ENCODE data around the gene DMD. TPM values are rescaled to one million over a fixed set of nuclear protein-coding genes. Genes with fewer than 3 reads are reported as not detected.

DMD gene
- total RNA-seq, 1 donor from 2014 or later, result 143 TPM

- TF ChIP-seq CTCF (IDR thresholded peaks at IDR 0.05; ENCODE audit: borderline replicate concordance), result no peak
- no peaks in the 10 kb centered on the region for H3K4me1 ChIP-seq
- no peaks in the 10 kb centered on the region for H3K36me3 ChIP-seq
- no peak for DNase-seq
- H3K27me3 ChIP-seq (ENCODE audit: low read depth), result no peaks in the 10 kb centered on the region
- no peak overlapping the region for H3K4me3 ChIP-seq
- H3K9me3 ChIP-seq (replicated peaks), result no peaks in the 10 kb centered on the region
- intact Hi-C loops (cut with micrococcal nuclease), result no loop called here
- no peak overlapping the region for H3K27ac ChIP-seq (replicated peaks)
Observed at GRCh38 chrX:31114858-31115257, 2096.5 kb downstream of the DMD start.

DNA sequence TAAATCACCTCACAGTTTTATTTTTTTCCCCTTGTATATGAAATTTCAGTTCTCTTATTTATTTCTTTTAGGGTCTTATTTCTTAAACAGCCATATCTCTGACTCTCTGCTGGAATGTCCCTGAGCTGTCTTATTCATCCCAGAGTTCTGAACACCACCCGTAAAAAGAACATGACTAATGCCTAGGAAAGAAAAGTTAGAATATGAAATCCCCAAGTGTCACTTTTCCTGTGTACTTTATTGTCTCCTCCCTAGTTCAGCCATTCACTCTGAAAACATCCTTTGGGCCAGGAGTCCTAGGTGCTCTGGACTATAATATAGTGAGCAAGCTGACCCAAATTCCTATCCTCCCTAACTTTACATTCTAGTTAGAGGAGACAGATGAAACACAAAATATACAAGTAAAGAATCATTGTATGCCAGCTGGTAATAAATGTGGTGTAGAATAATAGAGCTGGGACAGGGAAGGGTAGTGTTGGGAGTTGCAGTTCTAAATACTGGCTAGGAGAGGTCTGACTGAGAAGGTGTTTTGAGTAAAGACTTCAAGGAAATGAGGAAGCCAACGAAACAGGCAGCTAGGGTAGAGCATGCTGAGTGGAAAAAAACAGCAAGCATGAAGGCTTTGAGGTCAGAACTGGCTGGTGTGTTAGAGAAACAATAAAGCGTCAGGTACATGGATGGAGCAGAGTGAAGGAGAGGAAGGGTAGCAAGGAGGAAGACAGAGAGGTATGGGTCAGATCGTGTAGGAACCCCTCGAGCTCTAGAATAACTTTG lies 2098.9 kb downstream of the DMD start:
- no peak overlapping the region for H3K27ac ChIP-seq (replicated peaks)
- no peak for DNase-seq
- no peaks in the 10 kb centered on the region for H3K27me3 ChIP-seq (ENCODE audit: low read depth)
- no peaks in the 10 kb centered on the region for H3K36me3 ChIP-seq
- no peak overlapping the region for H3K4me3 ChIP-seq
- no peaks in the 10 kb centered on the region for H3K4me1 ChIP-seq
- no peak for TF ChIP-seq CTCF (IDR thresholded peaks at IDR 0.05; ENCODE audit: borderline replicate concordance)
- no peaks in the 10 kb centered on the region for H3K9me3 ChIP-seq (replicated peaks)
- intact Hi-C loops (cut with micrococcal nuclease), result no loop called here

GRCh38 chrX:31110657-31111056 lies 2100.7 kb downstream of the DMD start:
- TF ChIP-seq CTCF (IDR thresholded peaks at IDR 0.05; ENCODE audit: borderline replicate concordance), result no peak
- no peaks in the 10 kb centered on the region for H3K27me3 ChIP-seq (ENCODE audit: low read depth)
- H3K4me1 ChIP-seq, result no peaks in the 10 kb centered on the region
- no peak overlapping the region for H3K4me3 ChIP-seq
- intact Hi-C loops (cut with micrococcal nuclease), result no loop called here
- no peak for DNase-seq
- no peak overlapping the region for H3K27ac ChIP-seq (replicated peaks)
- H3K9me3 ChIP-seq (replicated peaks), result no peaks in the 10 kb centered on the region
- H3K36me3 ChIP-seq, result no peaks in the 10 kb centered on the region

GRCh38 chrX:31099536-31100090 lies 2111.7 kb downstream of the DMD start:
- DNase-seq, result no peak
- TF ChIP-seq CTCF (IDR thresholded peaks at IDR 0.05; ENCODE audit: borderline replicate concordance), result no peak
- H3K4me3 ChIP-seq, result no peak overlapping the region
- H3K27ac ChIP-seq (replicated peaks), result no peak overlapping the region
- H3K36me3 ChIP-seq, result no peaks in the 10 kb centered on the region
- intact Hi-C loops (cut with micrococcal nuclease), result no loop called here
- H3K9me3 ChIP-seq (replicated peaks), result no peaks in the 10 kb centered on the region
- H3K27me3 ChIP-seq (ENCODE audit: low read depth), result no peaks in the 10 kb centered on the region
- H3K4me1 ChIP-seq, result no peaks in the 10 kb centered on the region

GRCh38 chrX:31098079-31098478 lies 2113.3 kb downstream of the DMD start:
- H3K4me3 ChIP-seq, result no peak overlapping the region
- H3K27me3 ChIP-seq (ENCODE audit: low read depth), result no peaks in the 10 kb centered on the region
- no peaks in the 10 kb centered on the region for H3K4me1 ChIP-seq
- no peak for TF ChIP-seq CTCF (IDR thresholded peaks at IDR 0.05; ENCODE audit: borderline replicate concordance)
- intact Hi-C loops (cut with micrococcal nuclease), result no loop called here
- H3K27ac ChIP-seq (replicated peaks), result no peak overlapping the region
- no peaks in the 10 kb centered on the region for H3K9me3 ChIP-seq (replicated peaks)
- DNase-seq, result no peak
- H3K36me3 ChIP-seq, result no peaks in the 10 kb centered on the region
